Neural progenitor cell (in vitro differentiated cells): ENCODE data around the gene RAB11FIP3.
"Not testable (repeated sequence)": the region's sequence is repeated elsewhere in the genome, so short reads cannot be mapped to it uniquely, and the experiment has no call there.

Source experiments
- EZH2 ChIP-seq: fragments of 200-600 bp; sonication (generic); IDR thresholded peaks from 2 replicates; pipeline ENCODE4 v1.6.1; 2017; ENCODE audit warnings: antibody characterized with exemption, mild to moderate bottlenecking, moderate library complexity
- TF ChIP-seq, protein P1 (sequence below): fragments of 200-600 bp; sonication (generic); IDR thresholded peaks from 2 replicates; pipeline ENCODE4 v1.5.1; 2017; ENCODE audit warnings: antibody characterized with exemption, mild to moderate bottlenecking

- TF ChIP-seq, protein P1, sequence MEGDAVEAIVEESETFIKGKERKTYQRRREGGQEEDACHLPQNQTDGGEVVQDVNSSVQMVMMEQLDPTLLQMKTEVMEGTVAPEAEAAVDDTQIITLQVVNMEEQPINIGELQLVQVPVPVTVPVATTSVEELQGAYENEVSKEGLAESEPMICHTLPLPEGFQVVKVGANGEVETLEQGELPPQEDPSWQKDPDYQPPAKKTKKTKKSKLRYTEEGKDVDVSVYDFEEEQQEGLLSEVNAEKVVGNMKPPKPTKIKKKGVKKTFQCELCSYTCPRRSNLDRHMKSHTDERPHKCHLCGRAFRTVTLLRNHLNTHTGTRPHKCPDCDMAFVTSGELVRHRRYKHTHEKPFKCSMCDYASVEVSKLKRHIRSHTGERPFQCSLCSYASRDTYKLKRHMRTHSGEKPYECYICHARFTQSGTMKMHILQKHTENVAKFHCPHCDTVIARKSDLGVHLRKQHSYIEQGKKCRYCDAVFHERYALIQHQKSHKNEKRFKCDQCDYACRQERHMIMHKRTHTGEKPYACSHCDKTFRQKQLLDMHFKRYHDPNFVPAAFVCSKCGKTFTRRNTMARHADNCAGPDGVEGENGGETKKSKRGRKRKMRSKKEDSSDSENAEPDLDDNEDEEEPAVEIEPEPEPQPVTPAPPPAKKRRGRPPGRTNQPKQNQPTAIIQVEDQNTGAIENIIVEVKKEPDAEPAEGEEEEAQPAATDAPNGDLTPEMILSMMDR = not testable (repeated sequence)
- TF ChIP-seq EZH2 = not testable (repeated sequence)
These were observed 41.9 kb downstream of the RAB11FIP3 start for GRCh38 chr16:467249-467871.
